A549 treated with GW870086 at 1 μM for 4 hours (cell line): ENCODE results near the gene MPP2. TPM values are rescaled to one million over a fixed set of nuclear protein-coding genes. Genes with fewer than 3 reads are reported as not detected.

Experiments
- total RNA-seq: library from RNA; stranded (reverse); fragments of 200-300 nt; extraction: Qiagen RNA extraction; gene quantifications from 5 replicates; pipeline ENCODE4 v1.2.3, GENCODE V29; 2022; ENCODE audit warnings: low read depth

The MPP2 gene
- 1.1 to 2.1 TPM (median 1.4 TPM) in 5 replicates for total RNA-seq

GRCh38 chr17:43907425-43907981 is at the start of gene MPP2:
MPP2 (minus strand) TSS chr17:43907536; CDS start chr17:43904460, 3,076 bp downstream.

GRCh38 chr17:43953746-43954145 is 46.4 kb upstream of the MPP2 start, which contains the start of gene PYY:
PYY (minus strand) TSS chr17:43953940; CDS start chr17:43953483, 457 bp downstream.

GRCh38 chr17:43942051-43942685 is 34.8 kb upstream of the MPP2 start, which contains the start of gene PPY:
PPY (minus strand) TSS chr17:43942476; CDS start chr17:43941654, 822 bp downstream.

GRCh38 chr17:43846963-43847371 is 60.4 kb downstream of the MPP2 start, which contains the start of gene CD300LG:
CD300LG (plus strand) TSS chr17:43847176; CDS start chr17:43847217, 41 bp downstream.

GRCh38 chr17:43832976-43833829 is 74.1 kb downstream of the MPP2 start, which contains the start of gene MPP3:
MPP3 (minus strand) TSS chr17:43833146; CDS start chr17:43831906, 1,240 bp downstream.

Other genes with a start within 250 kb of the MPP2 start
- not detected in 5 replicates for gene MEOX1, start 245.6 kb downstream of the MPP2 start, total RNA-seq
- gene SOST, start 148.7 kb downstream of the MPP2 start, total RNA-seq = not detected in 5 replicates
- 58.9 to 63.0 TPM (median 61.1 TPM) in 5 replicates for gene DUSP3, start 128.6 kb downstream of the MPP2 start, total RNA-seq
- 0.03 TPM in 1 of 5 replicates, not detected in the others for gene CFAP97D1, start 127.1 kb downstream of the MPP2 start, total RNA-seq
- 14.4 to 16.9 TPM (median 15.8 TPM) in 5 replicates for gene MPP3, start 74.4 kb downstream of the MPP2 start, total RNA-seq
- 0.05 TPM in 1 of 5 replicates, not detected in the others for gene CD300LG, start 60.4 kb downstream of the MPP2 start, total RNA-seq
- gene PPY, start 34.9 kb upstream of the MPP2 start, total RNA-seq = not detected in 5 replicates
- not detected in 5 replicates for gene PYY, start 46.4 kb upstream of the MPP2 start, total RNA-seq
- gene NAGS, start 97.1 kb upstream of the MPP2 start, total RNA-seq = 0.69 to 1.5 TPM (median 1.2 TPM) in 5 replicates
- gene TMEM101, start 107.4 kb upstream of the MPP2 start, total RNA-seq = 26.3 to 30.5 TPM (median 28.1 TPM) in 5 replicates
- 48.4 to 53.4 TPM (median 53.0 TPM) in 5 replicates for gene LSM12, start 159.1 kb upstream of the MPP2 start, total RNA-seq
- 125 to 170 TPM (median 161 TPM) in 5 replicates for gene G6PC3, start 163.2 kb upstream of the MPP2 start, total RNA-seq
- gene HDAC5, start 216.1 kb upstream of the MPP2 start, total RNA-seq = 12.6 to 14.9 TPM (median 14.3 TPM) in 5 replicates
- 6.7 to 9.6 TPM (median 9.0 TPM) in 5 replicates for gene HROB, start 234.4 kb upstream of the MPP2 start, total RNA-seq